Activated T-cell treated with anti-CD3 and anti-CD28 coated beads, Interleukin-2, amount 50 U/mL, for 4 hours (primary cell): Measurements from ENCODE around the gene PTPRU. TPM values are rescaled to one million over a fixed set of nuclear protein-coding genes. Genes with fewer than 3 reads are reported as not detected.
"Not testable (repeated sequence)": the region's sequence is repeated elsewhere in the genome, so short reads cannot be mapped to it uniquely, and the experiment has no call there.

Source experiments
- ATAC-seq, 2 donors: fragments of 200-7000 bp; cut with Tn5 transposase; one replicate each; pipeline ENCODE4 v1.10.0; 2021
- DNase-seq: peaks from one replicate; pipeline ENCODE4 v3.0.0-alpha.2; 2020
- H3K27me3 Mint-ChIP-seq: one replicate; pipeline ENCODE4 v1.8.0; 2021; ENCODE audit warnings: low read depth, mixed read lengths
- H3K36me3 Mint-ChIP-seq: one replicate; pipeline ENCODE4 v1.8.0; 2022; ENCODE audit warnings: mixed read lengths; ENCODE audit not compliant: insufficient read depth
- H3K4me1 Mint-ChIP-seq: one replicate; pipeline ENCODE4 v1.8.0; 2021; ENCODE audit warnings: low read depth, mixed read lengths
- H3K4me3 Mint-ChIP-seq: one replicate; pipeline ENCODE4 v1.8.0; 2021; ENCODE audit warnings: mild to moderate bottlenecking, moderate library complexity, mixed read lengths
- H3K9me3 Mint-ChIP-seq: one replicate; pipeline ENCODE4 v1.8.0; 2021; ENCODE audit warnings: mixed read lengths
- total RNA-seq, 3 donors: library from RNA; stranded (reverse); gene quantifications; one replicate each; pipeline ENCODE4 v1.2.1, GENCODE V29; 2021

PTPRU gene
- total RNA-seq, 3 donors from 2014 or later = 0.19 to 0.78 (median 0.32) TPM

DNA sequence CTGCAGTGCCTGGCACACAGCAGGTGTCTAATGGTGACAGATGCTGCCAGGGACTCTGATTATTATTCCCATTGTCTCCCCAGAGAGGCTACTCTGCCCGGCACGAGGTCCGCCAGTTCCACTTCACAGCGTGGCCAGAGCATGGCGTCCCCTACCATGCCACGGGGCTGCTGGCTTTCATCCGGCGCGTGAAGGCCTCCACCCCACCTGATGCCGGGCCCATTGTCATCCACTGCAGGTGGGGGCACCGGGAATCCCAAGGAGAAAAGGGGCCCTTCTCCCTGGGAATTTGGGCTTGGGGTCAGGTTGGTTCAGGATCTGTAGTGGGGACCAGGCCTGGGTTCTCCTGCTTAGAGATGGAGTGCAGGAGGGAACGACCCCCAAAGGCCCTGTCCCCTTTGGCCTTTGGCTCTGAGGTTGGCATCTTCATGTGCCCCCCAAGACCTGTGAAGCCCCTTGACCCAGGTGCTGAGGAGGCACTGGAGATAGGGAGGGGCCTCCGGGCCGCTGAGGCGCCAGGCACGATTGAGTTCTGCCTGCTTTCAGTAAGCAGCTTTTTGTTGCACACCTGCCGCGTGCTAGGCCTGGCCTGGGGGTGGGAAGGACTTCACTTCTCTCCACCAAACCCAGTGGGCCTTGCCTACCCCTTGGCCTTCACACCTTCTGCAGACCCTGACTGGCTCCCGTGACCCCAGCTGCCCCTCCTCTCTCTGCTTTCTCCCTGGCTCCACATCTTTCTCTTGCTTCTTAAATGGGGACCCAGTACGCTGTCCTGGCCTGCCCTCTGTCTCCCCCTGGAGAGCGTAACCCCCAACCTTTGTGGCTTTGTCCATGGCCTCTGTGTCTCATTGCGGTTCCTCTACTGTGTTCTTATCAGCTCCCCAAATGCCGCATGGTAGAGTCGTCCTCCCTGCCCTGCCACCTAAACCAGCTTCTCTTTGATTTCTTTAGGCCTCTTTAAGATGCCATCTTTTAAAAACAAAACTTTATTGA, 76.4 kb downstream of the PTPRU start:
- no peak for ATAC-seq
- Mint-ChIP-seq H3K9me3 (no peaks in the 10 kb centered on the region), H3K36me3 (no peaks in the 10 kb centered on the region), H3K27me3 (no peaks in the 10 kb centered on the region), H3K4me1 (no peaks in the 10 kb centered on the region), H3K4me3 (no peak overlapping the region)
- no peak for DNase-seq

GRCh38 chr1:29314685-29315084, 78.4 kb downstream of the PTPRU start:
- not testable (repeated sequence) for H3K4me3 Mint-ChIP-seq, ATAC-seq, DNase-seq

DNA sequence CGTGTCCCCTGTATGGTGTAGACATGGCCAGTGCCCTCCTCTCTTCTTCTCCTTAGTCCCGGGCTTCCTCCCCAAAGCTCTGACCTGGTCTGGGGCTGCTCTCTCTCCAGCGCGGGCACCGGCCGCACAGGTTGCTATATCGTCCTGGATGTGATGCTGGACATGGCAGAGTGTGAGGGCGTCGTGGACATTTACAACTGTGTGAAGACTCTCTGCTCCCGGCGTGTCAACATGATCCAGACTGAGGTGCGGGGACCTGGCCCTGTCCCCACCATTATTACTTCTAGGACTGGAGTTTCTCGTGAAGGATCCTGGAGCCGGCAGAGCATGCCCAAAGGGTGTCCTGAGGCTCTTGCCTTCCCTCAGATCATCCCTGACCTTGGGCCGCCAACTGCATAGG, 78.9 kb downstream of the PTPRU start:
- H3K27me3 Mint-ChIP-seq = no peaks in the 10 kb centered on the region
- no peak overlapping the region for H3K4me3 Mint-ChIP-seq
- H3K9me3 Mint-ChIP-seq = no peaks in the 10 kb centered on the region
- H3K36me3 Mint-ChIP-seq = no peaks in the 10 kb centered on the region
- DNase-seq (no peak), ATAC-seq (no peak)
- H3K4me1 Mint-ChIP-seq = no peaks in the 10 kb centered on the region

More at GRCh38 chr1:29314685-29315084, 78.4 kb downstream of the PTPRU start:
- not testable (repeated sequence) for H3K36me3 Mint-ChIP-seq, H3K4me1 Mint-ChIP-seq, H3K27me3 Mint-ChIP-seq, H3K9me3 Mint-ChIP-seq

GRCh38 chr1:29315876-29316275, 79.6 kb downstream of the PTPRU start:
- Mint-ChIP-seq H3K27me3 (no peaks in the 10 kb centered on the region), H3K36me3 (no peaks in the 10 kb centered on the region), H3K4me3 (no peak overlapping the region), H3K9me3 (no peaks in the 10 kb centered on the region), H3K4me1 (no peaks in the 10 kb centered on the region)
- ATAC-seq (no peak), DNase-seq (no peak)

DNA sequence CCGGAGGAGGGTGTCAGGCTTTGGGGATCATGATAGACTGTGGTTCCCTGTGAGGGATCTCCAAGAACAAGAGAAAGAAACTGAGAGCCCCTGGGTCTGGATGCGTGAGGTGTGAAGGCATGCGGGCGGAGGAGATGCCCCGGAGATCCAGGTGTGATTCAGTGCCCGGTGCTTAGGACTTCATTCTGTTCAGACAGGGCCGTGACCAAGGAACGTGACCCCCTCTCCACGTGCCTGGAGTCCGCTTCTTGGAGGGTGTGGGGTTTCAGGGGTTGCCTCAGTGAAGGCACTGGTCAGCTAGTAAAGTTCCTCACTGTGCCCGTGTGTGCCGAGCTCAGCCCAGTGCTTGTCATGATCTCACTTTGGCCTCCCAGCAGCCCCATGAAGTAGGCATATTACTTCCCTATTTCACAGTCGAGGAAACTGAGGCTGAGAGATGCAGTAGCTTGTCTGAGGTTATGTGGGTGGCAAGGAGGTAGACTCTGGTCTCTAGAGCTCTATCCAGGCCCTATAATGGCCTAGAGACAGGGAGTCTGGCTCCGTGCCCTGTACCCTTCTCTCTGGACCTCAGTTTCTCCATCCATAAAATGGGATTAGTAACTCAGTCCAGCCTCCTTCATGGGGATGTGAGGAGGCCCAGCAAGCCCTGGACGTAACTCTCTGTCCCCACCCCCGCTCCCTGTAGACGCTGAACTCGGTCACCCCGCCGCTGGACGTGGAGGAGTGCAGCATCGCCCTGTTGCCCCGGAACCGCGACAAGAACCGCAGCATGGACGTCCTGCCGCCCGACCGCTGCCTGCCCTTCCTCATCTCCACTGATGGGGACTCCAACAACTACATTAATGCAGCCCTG, 81.0 kb downstream of the PTPRU start:
- H3K4me1 Mint-ChIP-seq = no peaks in the 10 kb centered on the region
- H3K9me3 Mint-ChIP-seq = no peaks in the 10 kb centered on the region
- no peaks in the 10 kb centered on the region for H3K27me3 Mint-ChIP-seq
- H3K36me3 Mint-ChIP-seq = no peaks in the 10 kb centered on the region
- no peak overlapping the region for H3K4me3 Mint-ChIP-seq
- DNase-seq = no peak
- no peak for ATAC-seq

DNA sequence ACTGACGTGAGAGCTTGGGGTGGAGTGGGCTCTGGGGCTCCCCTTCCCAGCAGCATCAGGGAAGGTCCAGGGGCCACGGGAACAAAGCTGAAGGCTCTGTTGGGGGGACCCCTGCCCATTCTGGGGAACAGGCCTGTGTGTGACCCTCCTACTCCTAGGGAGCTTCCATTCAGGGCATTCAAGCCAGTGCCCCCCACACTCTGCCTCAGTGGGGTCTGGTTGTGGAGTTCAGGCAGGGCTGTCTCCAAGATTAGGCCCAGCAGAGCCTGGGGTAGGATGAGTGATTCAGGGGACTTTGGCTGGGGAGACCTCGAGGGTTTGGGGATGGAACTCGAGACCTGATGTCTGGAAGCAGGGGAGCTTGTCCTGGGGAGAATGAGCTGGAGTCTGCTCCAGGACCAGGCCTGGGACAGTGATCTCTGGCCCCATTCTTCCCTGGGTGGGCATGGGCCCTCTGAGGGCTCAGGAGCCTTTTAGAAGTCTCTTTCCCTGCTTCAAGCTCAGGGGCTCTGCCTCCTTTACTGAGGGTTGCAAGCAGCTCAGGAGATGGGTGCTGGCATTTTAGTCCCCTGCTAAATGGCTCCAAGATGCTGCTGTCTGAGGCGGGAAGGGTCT, 81.7 kb downstream of the PTPRU start:
- H3K36me3 Mint-ChIP-seq = no peaks in the 10 kb centered on the region
- H3K9me3 Mint-ChIP-seq = no peaks in the 10 kb centered on the region
- no peaks in the 10 kb centered on the region for H3K4me1 Mint-ChIP-seq
- no peaks in the 10 kb centered on the region for H3K27me3 Mint-ChIP-seq
- ATAC-seq = no peak
- no peak for DNase-seq
- no peak overlapping the region for H3K4me3 Mint-ChIP-seq

DNA sequence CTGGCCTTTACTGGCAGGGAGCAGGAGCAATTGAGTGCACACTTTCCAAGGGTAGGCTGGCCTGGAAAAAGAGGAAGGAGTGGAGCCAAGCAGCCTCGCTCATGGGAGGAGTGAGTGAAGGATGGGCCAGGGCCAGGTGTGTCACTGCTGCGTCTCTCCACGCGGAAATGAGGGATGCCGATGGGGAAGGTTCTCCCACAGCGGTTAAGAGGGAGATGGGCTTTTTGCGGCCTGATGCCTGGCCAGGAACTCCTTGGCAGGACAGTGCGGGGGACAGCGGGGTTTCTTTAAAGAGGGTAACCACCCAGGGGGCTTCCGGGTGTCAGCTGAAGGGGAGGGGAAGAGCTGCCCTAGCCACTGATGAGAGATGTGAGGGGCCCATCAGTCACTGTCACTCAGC, 82.4 kb downstream of the PTPRU start:
- Mint-ChIP-seq H3K9me3 (no peaks in the 10 kb centered on the region), H3K4me1 (no peaks in the 10 kb centered on the region), H3K27me3 (no peaks in the 10 kb centered on the region), H3K4me3 (no peak overlapping the region), H3K36me3 (no peaks in the 10 kb centered on the region)
- no peak for ATAC-seq
- DNase-seq = no peak

DNA sequence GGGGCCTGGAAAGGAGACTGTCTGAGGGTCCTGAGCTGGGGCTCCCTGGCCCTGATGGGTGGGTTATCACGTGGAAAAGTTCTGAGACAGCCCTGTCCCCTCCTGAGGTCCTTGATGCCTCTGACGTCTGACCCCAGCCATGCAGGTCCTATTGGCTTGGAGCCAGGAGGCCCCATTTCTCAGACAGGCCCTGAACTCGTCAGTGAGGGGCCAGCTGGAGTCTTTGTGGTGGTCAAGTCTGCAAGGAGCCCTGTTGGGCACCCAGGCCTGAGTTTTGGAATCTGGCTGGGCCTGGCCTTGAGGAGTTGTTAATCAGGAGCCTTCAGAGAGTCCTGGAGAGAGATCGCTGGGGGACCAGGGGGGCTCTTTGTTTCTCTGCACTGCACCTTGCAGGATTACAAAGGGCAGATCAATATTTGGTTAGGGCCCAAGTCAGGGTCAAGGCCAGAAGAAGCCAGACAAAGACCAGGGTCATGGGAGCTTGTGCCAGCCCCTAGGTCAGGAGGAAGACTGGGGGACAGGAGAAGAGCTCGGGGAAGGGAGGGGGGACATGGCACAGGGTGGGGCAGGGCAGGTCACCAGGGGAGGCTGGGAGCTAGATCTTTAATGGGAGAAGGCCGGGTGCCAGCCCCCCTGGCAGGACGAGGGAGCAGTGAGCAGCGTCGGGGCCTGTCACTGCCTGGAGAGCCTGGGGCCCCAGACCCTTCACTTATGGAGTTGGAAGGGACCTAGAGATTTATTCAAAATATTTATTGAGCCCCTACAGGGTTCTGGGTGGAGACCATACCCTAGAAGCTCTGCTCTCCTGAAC, 83.2 kb downstream of the PTPRU start:
- Mint-ChIP-seq H3K4me3 (no peak overlapping the region), H3K4me1 (no peaks in the 10 kb centered on the region), H3K9me3 (no peaks in the 10 kb centered on the region), H3K36me3 (no peaks in the 10 kb centered on the region), H3K27me3 (no peaks in the 10 kb centered on the region)
- ATAC-seq (no peak), DNase-seq (no peak)

GRCh38 chr1:29320156-29320940, 84.0 kb downstream of the PTPRU start:
- Mint-ChIP-seq H3K9me3 (no peaks in the 10 kb centered on the region), H3K4me1 (no peaks in the 10 kb centered on the region), H3K4me3 (no peak overlapping the region), H3K27me3 (no peaks in the 10 kb centered on the region), H3K36me3 (no peaks in the 10 kb centered on the region)
- ATAC-seq = no peak
- DNase-seq = no peak

DNA sequence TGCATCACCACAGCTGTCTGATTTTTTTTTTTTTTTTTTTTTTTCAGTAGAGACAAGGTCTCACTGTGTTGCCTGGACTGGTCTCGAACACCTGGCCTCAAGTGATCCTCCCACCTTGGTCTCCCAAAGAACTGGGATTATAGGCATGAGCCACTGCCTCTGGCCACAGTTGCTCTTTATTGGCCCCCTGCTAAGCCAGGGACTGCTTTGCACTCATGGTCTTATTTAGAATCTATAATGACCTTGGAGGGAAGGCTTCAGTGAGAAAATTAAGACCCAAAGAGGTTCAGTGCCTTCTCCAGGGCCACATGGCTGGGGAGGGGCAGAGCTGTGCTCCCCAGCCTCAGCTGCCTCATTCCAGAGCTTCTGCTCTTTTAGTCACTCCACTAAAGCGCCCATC, 84.9 kb downstream of the PTPRU start:
- no peaks in the 10 kb centered on the region for H3K36me3 Mint-ChIP-seq
- ATAC-seq (no peak), DNase-seq (no peak)
- no peaks in the 10 kb centered on the region for H3K4me1 Mint-ChIP-seq
- H3K4me3 Mint-ChIP-seq = no peak overlapping the region
- H3K27me3 Mint-ChIP-seq = no peaks in the 10 kb centered on the region
- no peaks in the 10 kb centered on the region for H3K9me3 Mint-ChIP-seq

- no peak for ATAC-seq
- Mint-ChIP-seq H3K4me1 (no peaks in the 10 kb centered on the region), H3K9me3 (no peaks in the 10 kb centered on the region), H3K4me3 (no peak overlapping the region), H3K36me3 (no peaks in the 10 kb centered on the region), H3K27me3 (no peaks in the 10 kb centered on the region)
- no peak for DNase-seq
Observed at GRCh38 chr1:29322147-29322694, 85.9 kb downstream of the PTPRU start.

- H3K36me3 Mint-ChIP-seq = no peaks in the 10 kb centered on the region
- ATAC-seq = no peak
- H3K9me3 Mint-ChIP-seq = no peaks in the 10 kb centered on the region
Observed at GRCh38 chr1:29322861-29323585, 86.7 kb downstream of the PTPRU start.

More at GRCh38 chr1:29322861-29323585, 86.7 kb downstream of the PTPRU start:
- H3K27me3 Mint-ChIP-seq = no peaks in the 10 kb centered on the region
- no peaks in the 10 kb centered on the region for H3K4me1 Mint-ChIP-seq
- no peak overlapping the region for H3K4me3 Mint-ChIP-seq
- no peak for DNase-seq
